ENCODE measurements around the gene MYL3. TPM values are rescaled to one million over a fixed set of nuclear protein-coding genes. Genes with fewer than 3 reads are reported as not detected.

MYL3 gene
- total RNA-seq, 3 donors from 2014 or later (not counting 1 experiment from before 2014, with no cell fraction given) = not detected

DNA sequence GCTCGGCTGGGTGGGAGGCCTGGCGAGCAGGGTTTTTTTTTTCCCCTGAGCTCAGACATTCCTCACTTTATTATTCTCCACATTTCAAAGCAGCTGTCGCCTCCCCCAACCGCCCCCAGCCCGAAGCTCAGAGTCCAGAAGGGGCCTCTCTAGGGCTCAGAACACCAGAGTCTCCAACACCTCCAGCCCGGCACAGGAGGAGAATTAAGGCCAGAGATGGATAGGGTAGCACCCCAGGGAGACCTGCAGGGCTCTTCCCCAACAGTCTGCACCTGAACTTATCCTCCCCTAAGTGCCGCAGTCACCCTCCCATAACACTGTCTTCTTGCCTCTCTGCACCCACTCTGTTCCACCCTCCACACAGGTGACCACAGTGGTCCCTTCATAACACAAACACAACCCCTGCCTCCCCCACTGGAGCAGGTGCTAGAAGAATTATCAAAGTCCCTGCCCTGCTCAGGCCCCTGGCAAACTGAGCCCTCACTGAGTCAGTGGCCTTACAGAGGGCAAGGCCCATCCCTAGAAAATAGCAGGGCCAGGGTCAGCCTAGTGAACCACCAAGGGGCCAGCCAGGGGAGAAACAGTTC is 14.1 kb downstream of the MYL3 start:
- H3K9me3 ChIP-seq (ENCODE audit: control insufficient read depth, insufficient read depth, low read length) = no peaks in the 10 kb centered on the region
- peaks cover 18% of the 10 kb centered on the region for H3K4me1 ChIP-seq (ENCODE audit: control insufficient read depth, insufficient read depth, low read length)
- H3K27me3 ChIP-seq (ENCODE audit: control insufficient read depth, insufficient read depth, low read length) = no peaks in the 10 kb centered on the region
- H3K4me3 Mint-ChIP-seq = no peak overlapping the region
- peaks cover 0 to 14% of the 10 kb centered on the region in 2 donors for H3K4me1 Mint-ChIP-seq
- TF ChIP-seq, protein P1, sequence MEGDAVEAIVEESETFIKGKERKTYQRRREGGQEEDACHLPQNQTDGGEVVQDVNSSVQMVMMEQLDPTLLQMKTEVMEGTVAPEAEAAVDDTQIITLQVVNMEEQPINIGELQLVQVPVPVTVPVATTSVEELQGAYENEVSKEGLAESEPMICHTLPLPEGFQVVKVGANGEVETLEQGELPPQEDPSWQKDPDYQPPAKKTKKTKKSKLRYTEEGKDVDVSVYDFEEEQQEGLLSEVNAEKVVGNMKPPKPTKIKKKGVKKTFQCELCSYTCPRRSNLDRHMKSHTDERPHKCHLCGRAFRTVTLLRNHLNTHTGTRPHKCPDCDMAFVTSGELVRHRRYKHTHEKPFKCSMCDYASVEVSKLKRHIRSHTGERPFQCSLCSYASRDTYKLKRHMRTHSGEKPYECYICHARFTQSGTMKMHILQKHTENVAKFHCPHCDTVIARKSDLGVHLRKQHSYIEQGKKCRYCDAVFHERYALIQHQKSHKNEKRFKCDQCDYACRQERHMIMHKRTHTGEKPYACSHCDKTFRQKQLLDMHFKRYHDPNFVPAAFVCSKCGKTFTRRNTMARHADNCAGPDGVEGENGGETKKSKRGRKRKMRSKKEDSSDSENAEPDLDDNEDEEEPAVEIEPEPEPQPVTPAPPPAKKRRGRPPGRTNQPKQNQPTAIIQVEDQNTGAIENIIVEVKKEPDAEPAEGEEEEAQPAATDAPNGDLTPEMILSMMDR (IDR thresholded peaks at IDR 0.05) = no peak
- H3K27ac ChIP-seq (ENCODE audit: low read length) = no peak overlapping the region
- WGBS (ENCODE audit: insufficient coverage) = 94% methylated on average over 7 of the region's 7 CpGs
- no peak overlapping the region for H3K4me3 ChIP-seq (ENCODE audit: low read length)
- H3K36me3 ChIP-seq (ENCODE audit: control insufficient read depth, insufficient read depth, low read length) = no peaks in the 10 kb centered on the region
- H3K9me3 Mint-ChIP-seq = no peaks in the 10 kb centered on the region
- no peaks in the 10 kb centered on the region for H3K27me3 Mint-ChIP-seq (ENCODE audit: low read depth in 2 of 2)
- intact Hi-C loops (cut with micrococcal nuclease) = no loop called here
- H3K27ac Mint-ChIP-seq = no peak overlapping the region
- no peaks in the 10 kb centered on the region for H3K36me3 Mint-ChIP-seq
- ATAC-seq (no peak), DNase-seq (peak in 1 of 2 donors; percentile 5)

DNA sequence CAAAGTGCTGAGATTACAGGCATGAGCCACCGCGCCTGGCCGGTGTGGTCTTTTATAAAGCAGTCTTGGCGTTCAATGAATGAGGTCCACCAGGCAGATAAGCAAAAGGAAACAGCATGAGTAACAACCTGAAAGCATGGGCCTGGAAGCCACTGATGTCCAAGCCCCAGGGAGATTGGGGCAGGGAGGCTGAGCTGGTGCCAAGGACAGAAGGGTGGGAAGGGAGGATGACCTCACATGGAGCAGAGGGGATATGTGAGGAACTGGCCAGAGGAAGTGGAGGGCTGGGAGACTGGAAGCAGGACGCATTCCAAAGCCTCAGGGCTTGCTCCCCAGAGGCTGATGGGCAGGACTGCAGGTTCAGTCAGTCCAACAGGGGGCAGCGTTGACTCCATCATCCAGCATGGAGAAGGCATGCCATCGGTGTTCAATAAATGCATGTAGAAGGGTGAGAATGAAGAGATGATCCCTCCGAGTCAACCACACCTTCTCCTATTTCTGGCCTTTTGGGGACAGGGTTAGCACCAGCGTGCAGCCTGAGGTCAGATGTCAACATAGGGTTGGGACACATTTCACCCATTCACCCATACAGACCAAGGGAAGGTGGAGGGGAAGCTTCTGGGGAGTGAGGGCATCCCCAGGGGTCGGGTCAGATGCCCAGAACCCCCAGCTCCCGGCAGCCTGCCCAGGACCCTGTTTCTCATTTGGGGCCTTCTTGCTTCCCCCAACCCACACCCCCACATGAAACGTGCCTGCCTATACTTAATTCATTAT is 14.8 kb downstream of the MYL3 start:
- ATAC-seq (no peak), DNase-seq (peak; percentile 15 to 49)
- no peak overlapping the region for H3K4me3 ChIP-seq (ENCODE audit: low read length)
- Mint-ChIP-seq H3K4me3 (no peak overlapping the region), H3K27me3 (ENCODE audit: low read depth in 2 of 2) (no peaks in the 10 kb centered on the region), H3K27ac (no peak overlapping the region), H3K36me3 (no peaks in the 10 kb centered on the region), H3K9me3 (no peaks in the 10 kb centered on the region), H3K4me1 (peaks cover 0 to 14% of the 10 kb centered on the region in 2 donors)
- H3K4me1 ChIP-seq (ENCODE audit: control insufficient read depth, insufficient read depth, low read length) = peaks cover 18% of the 10 kb centered on the region
- H3K27ac ChIP-seq (ENCODE audit: low read length) = no peak overlapping the region
- no peaks in the 10 kb centered on the region for H3K9me3 ChIP-seq (ENCODE audit: control insufficient read depth, insufficient read depth, low read length)
- no peaks in the 10 kb centered on the region for H3K27me3 ChIP-seq (ENCODE audit: control insufficient read depth, insufficient read depth, low read length)
- TF ChIP-seq, protein P1 (IDR thresholded peaks at IDR 0.05) = no peak
- WGBS (ENCODE audit: insufficient coverage) = 89% methylated on average over 10 of the region's 12 CpGs
- no peaks in the 10 kb centered on the region for H3K36me3 ChIP-seq (ENCODE audit: control insufficient read depth, insufficient read depth, low read length)
- intact Hi-C loops (cut with micrococcal nuclease) = no loop called here

DNA sequence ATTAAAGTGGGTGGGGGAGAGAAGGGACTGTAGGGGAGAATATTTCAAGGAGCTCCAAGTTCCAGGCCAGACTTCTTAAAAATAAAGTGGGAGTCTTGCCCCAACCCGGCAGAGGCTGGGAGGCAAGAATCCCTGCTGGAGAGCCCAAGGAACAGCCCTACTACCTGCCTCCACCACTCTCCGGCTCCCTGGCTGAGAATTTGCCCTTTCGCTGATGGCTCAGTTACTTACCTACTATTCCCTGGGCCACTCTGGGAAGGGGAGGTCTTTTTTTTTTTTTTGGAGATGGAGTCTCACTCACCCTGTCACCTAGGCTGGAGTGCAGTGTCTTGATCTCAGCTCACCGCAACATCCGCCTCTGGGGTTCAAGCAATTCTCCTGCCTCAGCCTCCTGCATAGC is 15.5 kb downstream of the MYL3 start:
- Mint-ChIP-seq H3K4me1 (peaks cover 0 to 14% of the 10 kb centered on the region in 2 donors), H3K27me3 (ENCODE audit: low read depth in 2 of 2) (no peaks in the 10 kb centered on the region), H3K9me3 (no peaks in the 10 kb centered on the region), H3K36me3 (no peaks in the 10 kb centered on the region), H3K27ac (no peak overlapping the region), H3K4me3 (peak overlapping the region; percentile 21)
- intact Hi-C loops (cut with micrococcal nuclease) = no loop called here
- no peak overlapping the region for H3K27ac ChIP-seq (ENCODE audit: low read length)
- DNase-seq = no peak
- no peak overlapping the region for H3K4me3 ChIP-seq (ENCODE audit: low read length)
- no peak for ATAC-seq
- WGBS (ENCODE audit: insufficient coverage) = 97% methylated on average over 3 of the region's 5 CpGs
- no peaks in the 10 kb centered on the region for H3K36me3 ChIP-seq (ENCODE audit: control insufficient read depth, insufficient read depth, low read length)
- H3K4me1 ChIP-seq (ENCODE audit: control insufficient read depth, insufficient read depth, low read length) = peaks cover 18% of the 10 kb centered on the region
- TF ChIP-seq, protein P1 (IDR thresholded peaks at IDR 0.05) = no peak
- no peaks in the 10 kb centered on the region for H3K27me3 ChIP-seq (ENCODE audit: control insufficient read depth, insufficient read depth, low read length)
- no peaks in the 10 kb centered on the region for H3K9me3 ChIP-seq (ENCODE audit: control insufficient read depth, insufficient read depth, low read length)

Data from natural killer cell (primary cell).